Type B pancreatic cell (in vitro differentiated cells): Measurements from ENCODE around the gene RPS16. TPM values are rescaled to one million over a fixed set of nuclear protein-coding genes. Genes with fewer than 3 reads are reported as not detected.

Source experiments
- DNase-seq: peaks from one replicate; pipeline ENCODE4 v3.0.0; 2021; ENCODE audit warnings: mixed read lengths; ENCODE audit not compliant: unreplicated experiment; ENCODE audit errors: extremely low spot score
- H3K27ac Mint-ChIP-seq: 2 replicates; pipeline ENCODE4 v1.8.0; 2021; ENCODE audit warnings: mild to moderate bottlenecking, mixed read lengths
- H3K27me3 Mint-ChIP-seq: 2 replicates; pipeline ENCODE4 v1.8.0; 2021; ENCODE audit warnings: mixed read lengths
- H3K36me3 Mint-ChIP-seq: 2 replicates; pipeline ENCODE4 v1.8.0; 2021; ENCODE audit warnings: mixed read lengths
- H3K4me1 Mint-ChIP-seq: one replicate; pipeline ENCODE4 v1.8.0; 2021; ENCODE audit warnings: mixed read lengths; ENCODE audit not compliant: unreplicated experiment
- H3K4me3 Mint-ChIP-seq: 2 replicates; pipeline ENCODE4 v1.8.0; 2021; ENCODE audit warnings: mild to moderate bottlenecking, mixed read lengths
- H3K9me3 Mint-ChIP-seq: 2 replicates; pipeline ENCODE4 v1.8.0; 2021; ENCODE audit warnings: mixed read lengths
- CTCF ChIP-seq: fragments of 200-600 bp; sonication (generic); conservative IDR thresholded peaks from 2 replicates; pipeline ENCODE4 v1.5.0; 2021; ENCODE audit warnings: antibody characterized with exemption, mild to moderate bottlenecking
- long read RNA-seq: library from polyadenylated mRNA; unstranded; transcript quantifications from one replicate; pipeline ENCODE4 v2.0.0, GENCODE V29; 2020
- total RNA-seq: library from RNA; stranded (reverse); gene quantifications from 2 replicates; pipeline ENCODE4 v1.2.1, GENCODE V29; 2021; ENCODE audit warnings: low replicate concordance

The RPS16 gene
- total RNA-seq: 2,174 and 2,175 TPM in 2 replicates
- long read RNA-seq, transcript RPS16-207 (5 exons, 492 nt): minor isoform, 5 of 851 reads
- long read RNA-seq, transcript RPS16-201 (5 exons, 560 nt): major isoform, 817 of 851 reads
- long read RNA-seq, partial matches to known transcripts: 9 of 851 reads
- long read RNA-seq, other reads (novel, unspliced or antisense): 13 of 851 reads

- Mint-ChIP-seq H3K4me3 (peak within 1 kb of the TSS; percentile 100), H3K4me1 (peaks cover 26% of the 10 kb centered on the region), H3K9me3 (no peaks in the 10 kb centered on the region), H3K36me3 (peaks cover 15% of the 10 kb centered on the region), H3K27me3 (peaks cover 8% of the 10 kb centered on the region), H3K27ac (peak within 1 kb of the TSS; percentile 96)
- TF ChIP-seq CTCF: no peak
- DNase-seq: peak; percentile 99
Observed at GRCh38 chr19:39435499-39436349, at the start of gene RPS16. Gene RPS16, minus strand, starts transcription at chr19:39435949. Its CDS starts 54 bp downstream, at chr19:39435895.

- peak overlapping the region; percentile 62 for H3K4me3 Mint-ChIP-seq
- H3K9me3 Mint-ChIP-seq: no peaks in the 10 kb centered on the region
Observed at GRCh38 chr19:39483141-39483540, 47.4 kb upstream of the RPS16 start.

GRCh38 chr19:39481676-39482075, 45.9 kb upstream of the RPS16 start:
- peaks cover 22% of the 10 kb centered on the region for H3K4me1 Mint-ChIP-seq
- H3K27ac Mint-ChIP-seq: peak overlapping the region; percentile 92
- peaks cover 8% of the 10 kb centered on the region for H3K36me3 Mint-ChIP-seq
- no peak for DNase-seq
- no peaks in the 10 kb centered on the region for H3K27me3 Mint-ChIP-seq
- H3K9me3 Mint-ChIP-seq: no peaks in the 10 kb centered on the region
- peak overlapping the region; percentile 95 for H3K4me3 Mint-ChIP-seq
- TF ChIP-seq CTCF: no peak

More at GRCh38 chr19:39483141-39483540, 47.4 kb upstream of the RPS16 start:
- no peak for DNase-seq
- Mint-ChIP-seq H3K27ac (peak overlapping the region; percentile 72), H3K4me1 (peaks cover 22% of the 10 kb centered on the region), H3K36me3 (peaks cover 9% of the 10 kb centered on the region), H3K27me3 (no peaks in the 10 kb centered on the region)
- no peak for TF ChIP-seq CTCF

- Mint-ChIP-seq H3K9me3 (no peaks in the 10 kb centered on the region), H3K4me3 (peak overlapping the region; percentile 95), H3K27me3 (no peaks in the 10 kb centered on the region), H3K4me1 (peaks cover 22% of the 10 kb centered on the region), H3K27ac (peak overlapping the region; percentile 92), H3K36me3 (peaks cover 9% of the 10 kb centered on the region)
- no peak for DNase-seq
- no peak for TF ChIP-seq CTCF
Observed at GRCh38 chr19:39481229-39481545, 45.4 kb upstream of the RPS16 start.

- no peaks in the 10 kb centered on the region for H3K9me3 Mint-ChIP-seq
- H3K4me3 Mint-ChIP-seq: peak within 1 kb of the TSS; percentile 95
- H3K27me3 Mint-ChIP-seq: no peaks in the 10 kb centered on the region
- H3K4me1 Mint-ChIP-seq: peaks cover 22% of the 10 kb centered on the region
- DNase-seq: peak; percentile 98
- H3K27ac Mint-ChIP-seq: peak within 1 kb of the TSS; percentile 97
- peaks cover 9% of the 10 kb centered on the region for H3K36me3 Mint-ChIP-seq
- TF ChIP-seq CTCF: no peak
Observed at GRCh38 chr19:39480337-39481228, 44.8 kb upstream of the RPS16 start, which contains the start of gene TIMM50. Gene TIMM50, plus strand, starts transcription at chr19:39480838. Its CDS starts 16 bp downstream, at chr19:39480854.
